Measurements from ENCODE around the gene HSBP1L1. TPM values are rescaled to one million over a fixed set of nuclear protein-coding genes. Genes with fewer than 3 reads are reported as not detected.

The HSBP1L1 gene
- total and polyA plus RNA-seq, 9 donors: 7.6 to 26.2 (median 12.3) TPM

- intact Hi-C loops (cut with DNase I): loop anchor here in 1 of 4 donors (10.0 kb wide), 1 partner anchor 50 kb away; the partner anchor contains the start of gene RBFA
- WGBS, 3 donors: 84 to 89% (median 87%) methylated on average over 12 of the region's 12 CpGs
- Histone ChIP-seq H3K27ac (no peak overlapping the region), H3K4me3 (no peak overlapping the region), H3K27me3 (no peaks in the 10 kb centered on the region), H3K36me3 (no peaks in the 10 kb centered on the region), H3K4me1 (ENCODE audit: insufficient read depth) (peaks cover 3% of the 10 kb centered on the region), H3K9me3 (no peaks in the 10 kb centered on the region)
- DNase-seq: no peak
- TF ChIP-seq EP300 (IDR thresholded peaks at IDR 0.05): no peak
- TF ChIP-seq CTCF (IDR thresholded peaks at IDR 0.05): no peak
- TF ChIP-seq POLR2A (IDR thresholded peaks at IDR 0.05): no peak
These were observed 20.7 kb downstream of the HSBP1L1 start for GRCh38 chr18:79985172-79985571.

- Histone ChIP-seq H3K9me3 (no peaks in the 10 kb centered on the region), H3K4me3 (peak overlapping the region; percentile 59), H3K27me3 (no peaks in the 10 kb centered on the region), H3K4me1 (ENCODE audit: insufficient read depth) (peaks cover 3% of the 10 kb centered on the region), H3K36me3 (no peaks in the 10 kb centered on the region), H3K27ac (no peak overlapping the region)
- intact Hi-C loops (cut with DNase I): loop anchor here in 1 of 4 donors (10.0 kb wide), 1 partner anchor 48 kb away; the partner anchor contains the start of gene RBFA
- WGBS, 3 donors: 34 to 39% (median 35%) methylated on average over 7 of the region's 7 CpGs
- no peak for DNase-seq
- TF ChIP-seq CTCF (IDR thresholded peaks at IDR 0.05) (no peak), EP300 (IDR thresholded peaks at IDR 0.05) (no peak), POLR2A (IDR thresholded peaks at IDR 0.05) (no peak)
These were observed 22.3 kb downstream of the HSBP1L1 start for GRCh38 chr18:79986726-79987125.

GRCh38 chr18:79987566-79987965, 23.1 kb downstream of the HSBP1L1 start:
- peaks cover 3% of the 10 kb centered on the region for H3K4me1 ChIP-seq (ENCODE audit: insufficient read depth)
- H3K4me3 ChIP-seq: peak overlapping the region; percentile 59
- H3K27me3 ChIP-seq: no peaks in the 10 kb centered on the region
- peak overlapping the region in 1 of 2 donors; percentile 97 for H3K27ac ChIP-seq
- no peaks in the 10 kb centered on the region for H3K9me3 ChIP-seq
- 0 to 1% (median 0%) methylated on average over 6 of the region's 6 CpGs for WGBS, 3 donors
- H3K36me3 ChIP-seq: no peaks in the 10 kb centered on the region
- TF ChIP-seq POLR2A (IDR thresholded peaks at IDR 0.05): no peak
- no peak for TF ChIP-seq EP300 (IDR thresholded peaks at IDR 0.05)
- TF ChIP-seq CTCF (IDR thresholded peaks at IDR 0.05): no peak
- no peak for DNase-seq
- intact Hi-C loops (cut with DNase I): loop anchor here in 1 of 4 donors (10.0 kb wide), 1 partner anchor 47 kb away; the partner anchor contains the start of gene RBFA

GRCh38 chr18:79988071-79988450, 23.6 kb downstream of the HSBP1L1 start:
- Histone ChIP-seq H3K4me3 (peak overlapping the region; percentile 59), H3K27me3 (no peaks in the 10 kb centered on the region), H3K27ac (peak overlapping the region; percentile 91 to 97), H3K36me3 (no peaks in the 10 kb centered on the region), H3K9me3 (no peaks in the 10 kb centered on the region), H3K4me1 (ENCODE audit: insufficient read depth) (peaks cover 3% of the 10 kb centered on the region)
- intact Hi-C loops (cut with DNase I): loop anchor here in 1 of 4 donors (10.0 kb wide), 1 partner anchor 47 kb away; the partner anchor contains the start of gene RBFA
- 0 to 1% (median 0%) methylated on average over 43 to 48 of the region's 48 CpGs for WGBS, 3 donors
- no peak for TF ChIP-seq CTCF (IDR thresholded peaks at IDR 0.05)
- TF ChIP-seq POLR2A (IDR thresholded peaks at IDR 0.05): no peak
- TF ChIP-seq EP300 (IDR thresholded peaks at IDR 0.05): no peak
- DNase-seq: peak in 1 of 5 donors; percentile 46
